Testis (tissue), 2 donors: Measurements from ENCODE around the gene FAM199X.

ENCODE experiments used
- POLR2A ChIP-seq: fragments of 450-650 bp; IDR thresholded peaks from one replicate; pipeline ENCODE4 v1.6.1; 2017; ENCODE audit warnings: antibody characterized with exemption, mild to moderate bottlenecking, moderate library complexity
- TF ChIP-seq, protein P1 (sequence below), 3 experiments: fragments of 450-650 bp in 2 of 3; fragments of 200-600 bp in 1 of 3; sonication (generic) in 1 of 3; IDR thresholded peaks; one replicate each; pipeline ENCODE4 v1.5.1; 2016 to 2019; ENCODE audit warnings: antibody characterized with exemption in 3 of 3, mild to moderate bottlenecking in 2 of 3, moderate library complexity in 1 of 3

DNA sequence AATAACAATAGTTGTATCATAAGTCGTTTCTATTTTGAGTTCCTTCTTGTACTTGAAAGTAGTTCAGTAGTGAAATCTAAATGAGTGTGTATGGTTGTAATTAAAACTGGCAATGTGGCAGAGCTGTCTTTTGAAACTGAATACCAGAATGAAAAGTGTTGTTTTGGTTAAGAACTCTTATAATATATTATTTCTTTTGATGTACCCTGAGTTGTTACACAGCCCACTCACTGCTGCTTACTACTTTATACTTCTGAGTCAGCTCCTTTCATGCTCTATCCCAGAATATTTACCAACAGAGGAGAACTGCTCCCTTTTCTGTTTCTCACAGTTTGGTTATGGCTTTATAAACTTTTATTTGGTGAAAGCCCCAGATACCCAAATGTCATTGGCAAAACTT lies 28.8 kb downstream of the FAM199X start:
- TF ChIP-seq, protein P1, sequence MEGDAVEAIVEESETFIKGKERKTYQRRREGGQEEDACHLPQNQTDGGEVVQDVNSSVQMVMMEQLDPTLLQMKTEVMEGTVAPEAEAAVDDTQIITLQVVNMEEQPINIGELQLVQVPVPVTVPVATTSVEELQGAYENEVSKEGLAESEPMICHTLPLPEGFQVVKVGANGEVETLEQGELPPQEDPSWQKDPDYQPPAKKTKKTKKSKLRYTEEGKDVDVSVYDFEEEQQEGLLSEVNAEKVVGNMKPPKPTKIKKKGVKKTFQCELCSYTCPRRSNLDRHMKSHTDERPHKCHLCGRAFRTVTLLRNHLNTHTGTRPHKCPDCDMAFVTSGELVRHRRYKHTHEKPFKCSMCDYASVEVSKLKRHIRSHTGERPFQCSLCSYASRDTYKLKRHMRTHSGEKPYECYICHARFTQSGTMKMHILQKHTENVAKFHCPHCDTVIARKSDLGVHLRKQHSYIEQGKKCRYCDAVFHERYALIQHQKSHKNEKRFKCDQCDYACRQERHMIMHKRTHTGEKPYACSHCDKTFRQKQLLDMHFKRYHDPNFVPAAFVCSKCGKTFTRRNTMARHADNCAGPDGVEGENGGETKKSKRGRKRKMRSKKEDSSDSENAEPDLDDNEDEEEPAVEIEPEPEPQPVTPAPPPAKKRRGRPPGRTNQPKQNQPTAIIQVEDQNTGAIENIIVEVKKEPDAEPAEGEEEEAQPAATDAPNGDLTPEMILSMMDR (IDR thresholded peaks at IDR 0.05) = no peak
- no peak for TF ChIP-seq POLR2A
